ENCODE data around the gene KLHL18.

DNA sequence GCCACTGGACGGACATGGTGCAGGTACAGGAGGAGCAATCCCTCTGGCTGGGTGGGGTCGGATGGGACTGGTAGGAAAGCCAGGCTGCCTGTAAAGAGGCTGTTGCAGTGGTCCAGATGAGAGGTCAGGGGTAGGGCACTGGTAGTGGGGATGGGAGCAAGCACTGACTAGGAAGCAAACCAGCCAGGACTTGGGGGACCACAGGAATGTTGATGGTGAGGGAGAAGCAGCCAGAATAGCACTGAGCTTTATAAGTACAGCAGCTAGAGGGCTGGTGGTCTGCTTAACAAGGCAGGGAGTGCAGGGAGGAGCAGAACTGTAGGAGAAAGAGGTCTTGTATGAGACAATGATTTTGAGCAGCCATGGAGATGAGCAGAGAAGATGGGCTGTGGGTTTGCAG lies 59.4 kb downstream of the KLHL18 start:
- TF ChIP-seq FOXM1 (IDR thresholded peaks at IDR 0.05; ENCODE audit: borderline replicate concordance, low read depth): no peak
- TF ChIP-seq, protein P1, sequence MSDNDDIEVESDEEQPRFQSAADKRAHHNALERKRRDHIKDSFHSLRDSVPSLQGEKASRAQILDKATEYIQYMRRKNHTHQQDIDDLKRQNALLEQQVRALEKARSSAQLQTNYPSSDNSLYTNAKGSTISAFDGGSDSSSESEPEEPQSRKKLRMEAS (IDR thresholded peaks at IDR 0.05): no peak
- no peak for TF ChIP-seq CEBPB (IDR thresholded peaks at IDR 0.05)
- no peak for TF ChIP-seq TCF12 (IDR thresholded peaks at IDR 0.05; ENCODE audit: low read depth)
- TF ChIP-seq EGR1 (IDR thresholded peaks at IDR 0.05): no peak
- no peak for TF ChIP-seq CREB1 (IDR thresholded peaks at IDR 0.05; ENCODE audit: low read depth)

Data from Ishikawa (cell line).